HG02571 (cell line): ENCODE data around the gene CNIH1.
"Not testable (repeated sequence)": the region's sequence is repeated elsewhere in the genome, so short reads cannot be mapped to it uniquely, and the experiment has no call there.

Experiments
- ATAC-seq: cut with Tn5 transposase; IDR thresholded peaks from one replicate; pipeline ENCODE4 v1.9.1; 2021; ENCODE audit warnings: mild to moderate bottlenecking, moderate library complexity; ENCODE audit not compliant: unreplicated experiment

CNIH1 gene

DNA sequence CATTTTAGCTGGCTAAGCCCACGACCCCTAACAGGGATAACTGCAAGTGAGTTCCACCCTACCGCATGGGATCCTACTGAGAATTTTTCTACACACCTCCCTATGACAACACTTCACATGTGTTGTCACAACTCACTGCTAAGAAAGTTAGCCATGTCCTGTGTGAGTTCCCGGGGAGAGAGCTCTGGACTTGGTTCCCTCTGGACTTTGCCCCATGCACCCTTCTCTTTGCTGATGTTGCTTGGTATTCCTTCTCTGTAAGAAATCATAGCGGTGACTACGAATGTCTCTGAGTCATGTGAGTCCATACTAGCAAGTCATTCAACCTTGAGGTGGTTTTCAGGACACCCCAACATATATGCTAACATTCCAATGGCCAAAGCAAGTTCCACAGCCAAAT, 53.8 kb downstream of the CNIH1 start:
- no peak for ATAC-seq

DNA sequence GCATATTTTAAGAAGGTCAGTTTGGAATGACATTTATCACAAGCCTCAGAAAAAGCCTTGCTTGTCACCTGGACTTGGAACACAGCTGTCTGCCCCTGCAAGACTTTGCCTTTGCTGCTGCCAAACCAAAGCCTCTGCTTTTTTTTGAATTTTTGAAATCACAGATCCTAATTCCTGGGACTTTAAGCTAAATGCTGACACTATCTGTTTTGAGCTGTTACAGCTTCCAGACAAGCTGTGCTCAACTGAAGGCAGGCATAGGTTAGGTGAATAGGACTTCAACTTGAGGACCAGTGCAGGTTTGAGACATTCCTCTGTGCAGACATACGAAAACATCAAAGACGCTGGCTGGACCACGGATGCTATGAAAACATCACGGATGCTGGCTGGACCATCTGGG, 55.6 kb downstream of the CNIH1 start:
- no peak for ATAC-seq

DNA sequence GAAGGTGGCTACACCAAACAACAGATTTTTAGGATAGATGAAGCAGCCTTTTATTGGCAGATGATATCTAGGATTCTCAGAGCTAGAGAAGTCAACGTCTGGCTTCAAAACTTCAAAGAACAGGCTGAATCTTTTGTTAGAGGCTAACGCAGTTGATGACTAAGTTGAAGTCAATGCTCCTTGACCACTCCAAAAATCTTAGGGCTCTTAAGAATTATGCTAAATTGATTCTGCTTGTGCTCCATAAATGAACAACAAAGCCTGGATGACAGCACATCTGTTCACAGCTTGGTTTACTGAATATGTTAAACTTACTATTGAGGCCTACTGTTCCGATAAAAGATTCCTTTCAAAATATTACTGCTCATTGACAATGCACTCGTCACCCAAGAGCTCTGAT, 57.3 kb downstream of the CNIH1 start:
- no peak for ATAC-seq

DNA sequence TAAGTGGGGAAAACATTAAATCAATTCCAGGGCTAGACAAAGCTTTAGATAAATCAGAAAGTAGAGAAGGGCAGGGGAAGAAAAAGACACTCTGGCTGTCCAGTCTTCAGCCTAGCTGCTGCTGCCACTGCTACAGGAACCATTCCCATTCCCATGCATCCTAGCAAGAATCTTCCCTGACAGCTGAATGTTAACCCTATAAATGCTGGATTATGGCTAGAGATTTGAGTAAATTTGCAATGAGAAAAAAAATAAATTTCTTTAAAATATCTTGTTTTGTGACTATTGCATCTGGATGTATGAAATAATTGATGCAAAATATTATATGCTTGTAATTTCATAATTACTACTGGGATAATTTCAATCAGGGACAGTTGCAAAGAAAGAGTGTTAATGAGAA, 59.4 kb downstream of the CNIH1 start:
- ATAC-seq: no peak

DNA sequence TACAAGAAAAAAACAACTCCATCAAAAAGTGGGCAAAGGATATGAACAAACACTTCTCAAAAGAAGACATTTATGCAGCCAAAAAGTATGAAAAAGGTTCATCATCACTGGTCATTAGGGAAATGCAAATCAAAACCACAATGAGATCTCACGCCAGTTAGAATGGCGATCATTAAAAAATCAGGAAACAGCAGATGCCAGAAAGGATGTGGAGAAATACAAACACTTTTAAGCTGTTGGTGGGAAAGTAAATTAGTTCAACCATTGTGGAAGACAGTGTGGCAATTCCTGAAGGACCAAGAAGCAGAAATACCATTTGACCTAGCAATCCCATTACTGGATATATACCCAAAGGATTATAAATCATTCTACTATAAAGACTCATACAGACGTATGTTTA, 60.6 kb downstream of the CNIH1 start:
- ATAC-seq: not testable (repeated sequence)

DNA sequence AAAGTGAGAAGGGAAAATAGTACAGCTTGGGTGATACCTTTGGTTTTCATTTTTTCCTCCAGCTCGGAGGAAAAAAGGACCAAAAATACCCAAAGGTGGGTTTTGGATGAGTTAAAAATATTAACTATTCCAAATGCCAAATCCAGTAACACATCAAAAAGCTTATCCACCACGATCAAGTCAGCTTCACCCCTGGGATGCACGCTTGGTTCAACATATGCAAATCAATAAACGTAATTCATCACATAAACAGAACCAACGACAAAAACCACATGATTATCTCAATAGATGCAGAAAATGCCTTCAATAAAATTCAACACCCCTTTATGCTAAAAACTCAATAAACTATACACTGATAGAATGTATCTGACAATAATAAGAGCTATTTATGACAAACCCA, 62.3 kb downstream of the CNIH1 start:
- ATAC-seq: not testable (repeated sequence)

DNA sequence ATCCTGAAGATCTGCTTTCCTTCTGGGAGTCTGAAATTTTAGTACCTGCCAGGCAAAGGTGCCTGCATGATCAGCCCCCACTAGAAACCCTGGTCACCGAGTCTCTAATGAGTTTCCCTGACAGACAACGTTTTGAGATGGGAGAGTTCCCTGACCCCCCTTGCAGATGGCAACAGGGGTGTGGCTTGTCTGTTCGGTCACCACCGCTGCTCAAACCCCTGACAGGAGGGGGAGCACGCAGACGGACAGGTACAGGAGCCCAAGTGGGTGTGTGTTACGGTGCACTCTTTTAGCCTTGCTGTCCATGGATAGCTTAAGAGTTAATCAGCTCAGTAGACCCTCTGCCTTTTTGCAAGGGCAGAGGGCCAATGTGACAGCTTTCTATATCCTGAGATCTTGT, 63.7 kb downstream of the CNIH1 start:
- ATAC-seq: no peak

DNA sequence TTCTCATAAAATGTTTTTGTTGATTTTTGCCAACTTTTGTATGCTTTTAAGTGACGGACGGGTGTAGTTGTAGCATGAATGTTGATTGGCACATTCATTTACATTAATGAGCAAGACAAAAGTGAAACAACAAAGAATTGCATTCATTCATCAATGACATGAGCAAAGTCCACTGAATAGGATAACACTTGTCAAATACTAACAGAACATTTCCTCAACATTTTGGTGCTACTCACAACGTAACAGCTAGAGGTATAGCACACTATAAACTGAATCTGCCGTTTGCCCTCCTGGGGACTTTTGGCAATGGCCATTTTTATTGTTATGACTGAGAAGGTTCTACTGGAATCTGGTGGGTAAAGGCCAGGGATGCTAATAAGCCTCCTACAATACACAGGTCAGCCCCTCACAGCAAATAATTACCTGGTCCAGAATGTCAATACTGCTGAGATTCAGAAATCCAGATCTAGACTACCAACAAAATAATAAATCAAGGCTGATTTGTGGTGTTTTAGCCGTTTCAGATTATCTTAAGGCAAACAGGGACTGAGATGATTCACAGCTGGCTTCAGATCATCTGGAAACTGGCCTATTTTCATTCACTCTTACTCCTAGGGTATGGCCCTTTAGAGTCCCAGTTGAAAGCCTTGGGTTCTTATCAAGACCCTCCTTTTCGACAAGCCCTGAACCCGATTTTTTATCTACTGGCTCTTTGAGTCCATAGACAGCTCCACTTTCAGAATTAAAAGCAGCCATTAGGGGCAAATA, 66.9 kb downstream of the CNIH1 start:
- ATAC-seq: no peak
